K562 (cell line): ENCODE results near the gene DENR. TPM values are rescaled to one million over a fixed set of nuclear protein-coding genes. Genes with fewer than 3 reads are reported as not detected.

Source experiments
- ATAC-seq: fragments of 200-7000 bp; cut with Tn5 transposase; 3 replicates; pipeline ENCODE4 v1.9.1; 2020; ENCODE audit warnings: moderate library complexity
- BruUV-seq: library from RNA; stranded (reverse); fragments of 400-500 nt; replicated peaks from 2 replicates; lab custom pipeline; 2021; lab: Mats Ljungman, UMichigan
- CTCF ChIA-PET: fragments of 300-600 bp; formaldehyde crosslinking; extraction: SDS; loops from one replicate; lab custom pipeline; 2021; ENCODE audit warnings: low intra/inter-chr PET ratio; lab: Yijun Ruan, JAX
- POLR2A ChIA-PET: fragments of 300-600, 350-650 bp; sonication (Branson Sonifier 250); formaldehyde crosslinking; extraction: SDS; loops from one replicate; lab custom pipeline; 2021; ENCODE audit warnings: antibody characterized with exemption, inconsistent platforms; lab: Yijun Ruan, JAX
- DNase-seq, 4 experiments: peaks; one replicate each; pipeline versions ENCODE4 v3.0.0 to v3.0.0-alpha.2; 2011 to 2018; ENCODE audit warnings: low spot score in 3 of 4, mixed read lengths in 3 of 4; ENCODE audit errors: extremely low read depth in 1 of 4
- FAIRE-seq: peaks from 2 replicates; lab custom pipeline; 2011; peaks lifted over from hg19 to GRCh38; lab: Jason Lieb, UNC
- H2AFZ ChIP-seq: 2 replicates; pipeline ENCODE4 v1.6.0; 2011; ENCODE audit warnings: low read depth, low read length, control low read depth, inconsistent platforms
- H3K27ac ChIP-seq: fragments of 200-600 bp; 3 replicates; pipeline ENCODE4 v1.8.0; 2011; ENCODE audit warnings: low read depth, mild to moderate bottlenecking, control low read depth, inconsistent platforms, low read length, moderate library complexity, mixed read lengths; ENCODE audit errors: extremely low read depth
- H3K27me3 ChIP-seq, 2 experiments: fragments of 300-600 bp in 1 of 2; 2 replicates in 1 of 2; 3 replicates in 1 of 2; pipeline versions ENCODE4 v1.6.0 to v1.8.0; 2011; ENCODE audit warnings: inconsistent platforms in 2 of 2, low read length in 2 of 2, mild to moderate bottlenecking in 1 of 2, mixed read lengths in 1 of 2, moderate library complexity in 1 of 2; ENCODE audit not compliant: control insufficient read depth in 2 of 2, insufficient read depth in 2 of 2
- H3K36me3 ChIP-seq: fragments of 300-600 bp; 3 replicates; pipeline ENCODE4 v1.8.0; 2011; ENCODE audit warnings: mild to moderate bottlenecking, low read length, inconsistent platforms; ENCODE audit not compliant: control insufficient read depth, insufficient read depth
- H3K4me1 ChIP-seq, 2 experiments: fragments of 200-600 bp in 1 of 2; replicated peaks in 1 of 2; 2 replicates in 1 of 2; 3 replicates in 1 of 2; pipeline versions ENCODE4 v1.5.1 to v1.8.0; 2011; ENCODE audit warnings: inconsistent platforms in 2 of 2, low read length in 2 of 2, mild to moderate bottlenecking in 1 of 2, mixed read lengths in 1 of 2, moderate library complexity in 1 of 2; ENCODE audit not compliant: control insufficient read depth in 2 of 2, insufficient read depth in 2 of 2
- H3K4me2 ChIP-seq: 2 replicates; pipeline ENCODE4 v1.6.1; 2011; ENCODE audit warnings: low read length, control low read depth, inconsistent platforms, mixed read lengths; ENCODE audit not compliant: insufficient read depth
- H3K4me3 ChIP-seq: fragments of 200-600 bp; sonication (generic), shearing (Covaris generic); 2 replicates; pipeline ENCODE4 v1.5.1; 2016; ENCODE audit warnings: control low read depth, inconsistent platforms
- H3K79me2 ChIP-seq: fragments of 200-600 bp; 3 replicates; pipeline ENCODE4 v1.8.0; 2011; ENCODE audit warnings: low read length, inconsistent platforms; ENCODE audit not compliant: control insufficient read depth, insufficient read depth
- H3K9ac ChIP-seq, 2 experiments: 2 replicates each; pipeline versions ENCODE4 v1.6.0 to v1.6.1; 2011; ENCODE audit warnings: low read depth in 2 of 2, low read length in 2 of 2, control low read depth in 1 of 2, inconsistent platforms in 1 of 2, mild to moderate bottlenecking in 1 of 2, mixed read lengths in 1 of 2; ENCODE audit not compliant: insufficient read depth in 1 of 2
- H3K9me1 ChIP-seq: one replicate; pipeline ENCODE4 v1.6.0; 2011; ENCODE audit warnings: inconsistent platforms, mild to moderate bottlenecking, low read length, moderate library complexity; ENCODE audit not compliant: control insufficient read depth, insufficient read depth
- H3K9me3 ChIP-seq: replicated peaks from 2 replicates; pipeline ENCODE4 v1.5.1; 2011; ENCODE audit warnings: low read depth, low read length, inconsistent platforms; ENCODE audit not compliant: control insufficient read depth, insufficient read depth
- H4K20me1 ChIP-seq: replicated peaks from 2 replicates; pipeline ENCODE4 v1.6.1; 2011; ENCODE audit warnings: low read length, inconsistent platforms, mixed read lengths; ENCODE audit not compliant: control insufficient read depth, insufficient read depth
- CAMTA2 ChIP-seq: fragments of 250-450 bp; sonication (Bioruptor Pico); conservative IDR thresholded peaks from 2 replicates; pipeline ENCODE4 v1.5.1; 2022
- CEBPB ChIP-seq: fragments of 450-650 bp; IDR thresholded peaks from 2 replicates; pipeline ENCODE4 v1.6.1; 2016; ENCODE audit warnings: missing genetic modification characterization, missing compliant biosample characterization
- EHMT2 ChIP-seq: fragments of 450-650 bp; IDR thresholded peaks from 2 replicates; pipeline ENCODE4 v1.6.1; 2018; ENCODE audit warnings: antibody characterized with exemption
- FOSL1 ChIP-seq: fragments of 200-800 bp; sonication (Bioruptor generic); conservative IDR thresholded peaks from 2 replicates; pipeline ENCODE4 v1.6.1; 2016; ENCODE audit warnings: missing genetic modification characterization, missing compliant biosample characterization
- JUN ChIP-seq, 2 experiments: sonication (generic) in 1 of 2; formaldehyde crosslinking in 1 of 2; IDR thresholded peaks; 2 replicates each; pipeline versions ENCODE4 v1.6.1 to v1.8.0; 2012 to 2022; ENCODE audit warnings: borderline replicate concordance in 2 of 2, mild to moderate bottlenecking in 2 of 2, improper control_type of control experiment in 1 of 2, low read depth in 1 of 2, low read length in 1 of 2, missing genetic modification reagents in 1 of 2
- JUND ChIP-seq, 2 experiments: IDR thresholded peaks; 2 replicates in 1 of 2; 3 replicates in 1 of 2; pipeline ENCODE4 v1.6.1; 2011; ENCODE audit warnings: borderline replicate concordance in 2 of 2, low read depth in 2 of 2, low read length in 2 of 2, improper control_type of control experiment in 1 of 2, missing biosample characterization in 1 of 2, missing genetic modification characterization in 1 of 2, missing genetic modification reagents in 1 of 2
- POLR3G ChIP-seq: IDR thresholded peaks from 2 replicates; pipeline ENCODE4 v1.6.1; 2011; ENCODE audit not compliant: insufficient read length, insufficient replicate concordance; ENCODE audit errors: extremely low read depth
- SRSF9 ChIP-seq: fragments of 200-400 bp; formaldehyde crosslinking; IDR thresholded peaks from 2 replicates; pipeline ENCODE4 v1.6.1; 2017; ENCODE audit warnings: low read depth, low read length, borderline replicate concordance
- TEAD4 ChIP-seq, 2 experiments: sonication (generic) in 1 of 2; formaldehyde crosslinking in 1 of 2; IDR thresholded peaks; 2 replicates each; pipeline versions ENCODE4 v1.6.1 to v1.8.0; 2012 to 2022; ENCODE audit warnings: borderline replicate concordance in 1 of 2, inconsistent platforms in 1 of 2, low read length in 1 of 2, mild to moderate bottlenecking in 1 of 2, missing genetic modification reagents in 1 of 2
- TRIM24 ChIP-seq, 2 experiments: fragments of 450-650 bp; IDR thresholded peaks; 2 replicates each; pipeline ENCODE4 v1.6.1; 2016
- YY1 ChIP-seq, 3 experiments: IDR thresholded peaks; 2 replicates each; pipeline ENCODE4 v1.6.1; 2011; ENCODE audit warnings: low read length in 2 of 3, mild to moderate bottlenecking in 2 of 3, moderate library complexity in 2 of 3, borderline replicate concordance in 1 of 3, control low read depth in 1 of 3, low read depth in 1 of 3; ENCODE audit not compliant: insufficient read depth in 3 of 3, insufficient replicate concordance in 2 of 3, control insufficient read depth in 1 of 3, insufficient read length in 1 of 3; ENCODE audit errors: extremely low read depth in 1 of 3
- ZKSCAN8 ChIP-seq: fragments of 200-800 bp; sonication (Bioruptor generic); IDR thresholded peaks from 2 replicates; pipeline ENCODE4 v1.6.1; 2016; ENCODE audit warnings: missing genetic modification characterization, missing compliant biosample characterization
- ZSCAN29 ChIP-seq: fragments of 450-650 bp; IDR thresholded peaks from 2 replicates; pipeline ENCODE4 v1.6.1; 2017
- WGBS: fragments of 100-300 bp; shearing (Covaris generic); methylation state at CpG from one replicate; pipeline ENCODE4 v1.1.6; 2016; ENCODE audit warnings: low coverage, mixed read lengths; ENCODE audit not compliant: insufficient coverage; ENCODE audit errors: missing lambda C conversion rate; 5-methylcytosine and 5-hydroxymethylcytosine counted together
- in situ Hi-C: fragments of 300-500 bp; cut with MboI; formaldehyde crosslinking; loops from 4 replicates; pipeline ENCODE4 v1.15.0; 2018; ENCODE audit warnings: inconsistent platforms, mixed read lengths
- intact Hi-C: fragments of 100-400 bp; cut with micrococcal nuclease; formaldehyde crosslinking; loops from 2 replicates; pipeline ENCODE4 v1.14.2; 2022
- polyA plus RNA-seq, 8 experiments: library from polyadenylated mRNA; depleted of rRNA in 4 of 8; stranded (reverse) in 5 of 8; unstranded in 3 of 8; fragments of >200 nt; fragmentation: Nextera tagmentation in 2 of 8; fragmentation: Illumina TruSeq in 1 of 8; extraction: Ambion mirVana in 2 of 8; extraction: Trizol in 1 of 8; gene quantifications; 2 replicates each; pipeline versions ENCODE4 v1.2.1 to v1.2.3, GENCODE V29; 2011 to 2014; ENCODE audit warnings: inconsistent platforms in 1 of 8, missing spikeins in 1 of 8
- total RNA-seq, 7 experiments: library from RNA; depleted of rRNA in 6 of 7; stranded (reverse); fragments of >200 nt in 6 of 7; fragmentation: Illumina TruSeq in 2 of 7; extraction: Trizol in 2 of 7; gene quantifications; 2 replicates each; pipeline versions ENCODE4 v1.2.1 to v1.2.3, GENCODE V29; 2011 to 2021; ENCODE audit warnings: low replicate concordance in 1 of 7

Gene DENR
- total and polyA plus RNA-seq, 9 of the 15 experiments (the other 6 are each of a cell fraction or from before 2014, with no cell fraction given), result 32.5 to 77.4 (median 54.7) TPM

DNA sequence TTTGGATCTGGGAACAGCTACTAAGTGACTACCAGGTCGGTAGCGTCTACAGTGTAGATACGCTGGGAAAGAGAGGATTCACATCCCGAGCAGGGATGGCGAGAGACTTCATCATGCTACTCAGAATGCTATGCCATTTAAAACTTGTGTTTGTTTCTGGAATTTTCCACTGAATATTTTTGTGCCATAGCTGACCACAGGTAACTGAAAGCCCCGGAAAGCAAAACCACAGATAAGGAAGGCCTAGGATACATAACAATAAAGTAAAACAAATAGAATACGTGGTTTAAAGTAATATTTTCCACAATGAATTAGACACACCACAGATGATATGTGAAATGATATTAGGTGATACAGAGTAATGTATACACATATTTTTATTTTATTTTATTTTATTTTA, 14.1 kb upstream of the DENR start:
- intact Hi-C loops, result no loop called here
- in situ Hi-C loops, result no loop called here
- H3K79me2 ChIP-seq, result no peaks in the 10 kb centered on the region
- no peak overlapping the region for H3K9ac ChIP-seq
- no peak for FAIRE-seq
- no peaks in the 10 kb centered on the region for H3K9me3 ChIP-seq
- no peak overlapping the region for H3K4me3 ChIP-seq
- peak overlapping the region; percentile 34 for H2AFZ ChIP-seq
- ATAC-seq, result no peak
- no TSS peak for BruUV-seq
- ChIA-PET POLR2A (interaction anchor here (0.9 kb wide), 1 partner anchor 235 kb away, joined by 3 read pairs; no protein-coding TSS in a partner anchor), CTCF (no interaction called here)
- 46% methylated on average over 7 of the region's 7 CpGs for WGBS
- H3K4me1 ChIP-seq, result peaks cover 0 to 11% of the 10 kb centered on the region in 2 experiments; a peak in 3 of 5 replicates
- no peaks in the 10 kb centered on the region for H3K27me3 ChIP-seq
- TF ChIP-seq ZKSCAN8 (no peak), FOSL1 (0 out of 2 replicates have a peak, but pooled peaks have one; percentile 30)
- no peaks in the 10 kb centered on the region for H3K36me3 ChIP-seq
- H3K9me1 ChIP-seq, result no peaks in the 10 kb centered on the region
- no peaks in the 10 kb centered on the region for H4K20me1 ChIP-seq
- no peak for DNase-seq
- H3K27ac ChIP-seq, result no peak overlapping the region
- H3K4me2 ChIP-seq, result peak overlapping the region; percentile 24; the same call in 1 of the 2 replicates

GRCh38 chr12:122740351-122740750, 12.3 kb upstream of the DENR start:
- Histone ChIP-seq H2AFZ (peak overlapping the region; percentile 89), H3K9me1 (no peaks in the 10 kb centered on the region), H3K4me3 (no peak overlapping the region), H4K20me1 (no peaks in the 10 kb centered on the region), H3K27ac (no peak overlapping the region), H3K79me2 (no peaks in the 10 kb centered on the region), H3K9ac (no peak overlapping the region), H3K9me3 (no peaks in the 10 kb centered on the region), H3K4me1 (peaks cover 0 to 11% of the 10 kb centered on the region in 2 experiments; a peak in 3 of 5 replicates), H3K27me3 (no peaks in the 10 kb centered on the region), H3K4me2 (peak overlapping the region; percentile 26; the same call in 1 of the 2 replicates), H3K36me3 (no peaks in the 10 kb centered on the region)
- POLR2A ChIA-PET, result interaction anchor here (0.7 kb wide), 1 partner anchor 373 kb away, joined by 3 read pairs; no protein-coding TSS in a partner anchor
- CTCF ChIA-PET, result no interaction called here
- BruUV-seq, result no TSS peak
- intact Hi-C loops (no loop called here), in situ Hi-C loops (no loop called here)
- WGBS, result 50% methylated on average over 7 of the region's 7 CpGs
- peak; percentile 76 for FAIRE-seq
- peak; percentile 56 to 69 (median 64) for DNase-seq
- ATAC-seq, result peak; percentile 92
- TF ChIP-seq TEAD4 (IDR thresholded peaks at IDR 0.05; ENCODE audit: low read length), result peak; percentile 45
- TF ChIP-seq TEAD4 (CRISPR knock-in tag; IDR thresholded peaks at IDR 0.05; ENCODE audit: borderline replicate concordance), result no peak
- TF ChIP-seq ZSCAN29, result no peak
- no peak for TF ChIP-seq SRSF9
- peak; percentile 87 for TF ChIP-seq JUND (IDR thresholded peaks at IDR 0.05; ENCODE audit: borderline replicate concordance, low read depth, low read length)
- TF ChIP-seq JUND (tag; IDR thresholded peaks at IDR 0.05; ENCODE audit: borderline replicate concordance, low read depth, low read length), result peak; percentile 93
- peak; percentile 100 for TF ChIP-seq CEBPB (tag)
- peak; percentile 41 to 69; a peak in 3 of 4 replicates for TF ChIP-seq TRIM24 (IDR thresholded peaks at IDR 0.05)
- TF ChIP-seq EHMT2, result peak; percentile 96
- peak in 2 of 3 experiments; percentile 33 to 83 for TF ChIP-seq YY1 (IDR thresholded peaks at IDR 0.05; ENCODE audit: borderline replicate concordance in 1 of 3, control insufficient read depth in 1 of 3, extremely low read depth in 1 of 3, insufficient read depth in 3 of 3, insufficient read length in 1 of 3, insufficient replicate concordance in 2 of 3, low read depth in 1 of 3, low read length in 2 of 3)
- TF ChIP-seq POLR3G, result no peak
- peak; percentile 56; the same call in 1 of the 2 replicates for TF ChIP-seq JUN (IDR thresholded peaks at IDR 0.05; ENCODE audit: borderline replicate concordance, low read depth, low read length)
- no peak for TF ChIP-seq JUN (CRISPR knock-in tag; IDR thresholded peaks at IDR 0.05; ENCODE audit: borderline replicate concordance)
- no peak for TF ChIP-seq CAMTA2 (CRISPR knock-in tag)
